Stimulated activated effector memory CD8-positive, alpha-beta T cell treated with anti-CD3 and anti-CD28 coated beads, Interleukin-12 subunit alpha, Interleukin-12 subunit beta, amount 100 ng/mL, for 72 hours (primary cell): ENCODE measurements around the gene AIF1.

ENCODE experiments used
- ATAC-seq: fragments of 150-1000 bp; cut with Tn5 transposase; 2 replicates; pipeline ENCODE4 v1.10.0; 2021
- DNase-seq, 2 donors: peaks; one replicate each; pipeline ENCODE4 v3.0.0; 2021 to 2022; ENCODE audit warnings: low spot score in 2 of 2
- H3K27ac Mint-ChIP-seq: one replicate; pipeline ENCODE4 v1.8.0; 2022; ENCODE audit warnings: mild to moderate bottlenecking, mixed read lengths
- H3K36me3 Mint-ChIP-seq: one replicate; pipeline ENCODE4 v1.8.0; 2022; ENCODE audit warnings: mild to moderate bottlenecking, mixed read lengths
- H3K4me1 Mint-ChIP-seq: one replicate; pipeline ENCODE4 v1.8.0; 2022; ENCODE audit warnings: mixed read lengths
- H3K4me3 Mint-ChIP-seq: one replicate; pipeline ENCODE4 v1.8.0; 2022; ENCODE audit warnings: mild to moderate bottlenecking, mixed read lengths
- H3K9me3 Mint-ChIP-seq: one replicate; pipeline ENCODE4 v1.8.0; 2022; ENCODE audit warnings: mixed read lengths

AIF1 gene

DNA sequence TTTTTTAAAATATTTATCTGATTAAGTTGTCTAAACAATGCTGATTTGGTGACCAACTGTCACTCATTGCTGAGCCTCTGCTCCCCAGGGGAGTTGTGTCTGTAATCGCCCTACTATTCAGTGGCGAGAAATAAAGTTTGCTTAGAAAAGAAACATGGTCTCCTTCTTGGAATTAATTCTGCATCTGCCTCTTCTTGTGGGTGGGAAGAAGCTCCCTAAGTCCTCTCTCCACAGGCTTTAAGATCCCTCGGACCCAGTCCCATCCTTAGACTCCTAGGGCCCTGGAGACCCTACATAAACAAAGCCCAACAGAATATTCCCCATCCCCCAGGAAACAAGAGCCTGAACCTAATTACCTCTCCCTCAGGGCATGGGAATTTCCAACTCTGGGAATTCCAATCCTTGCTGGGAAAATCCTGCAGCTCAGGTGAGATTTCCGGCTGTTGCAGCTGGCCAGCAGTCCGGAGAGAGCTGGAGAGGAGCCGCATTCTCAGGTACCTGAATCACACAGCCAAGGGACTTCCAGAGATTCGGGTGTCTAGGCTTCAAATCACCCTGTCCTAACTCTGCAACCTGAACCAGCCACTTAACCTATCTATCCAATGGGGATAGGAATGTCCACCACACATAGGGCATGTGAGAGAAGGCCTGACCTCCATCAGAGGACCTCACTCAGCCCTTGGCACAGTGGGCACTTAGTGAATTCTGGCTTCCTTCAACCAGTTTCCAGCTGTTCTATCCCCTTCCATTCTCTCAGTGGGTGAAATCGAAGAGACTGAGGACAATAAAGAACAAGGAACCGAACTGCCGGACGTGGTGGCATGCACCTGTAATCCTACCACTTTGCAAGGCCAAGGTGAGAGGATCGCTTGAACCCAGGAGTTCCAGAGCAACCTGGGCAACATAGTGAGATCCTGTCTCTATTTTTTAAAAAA lies 36.6 kb upstream of the AIF1 start:
- peak in 1 of 2 donors; percentile 54 for DNase-seq
- ATAC-seq: no peak
- peak overlapping the region; percentile 98 for H3K27ac Mint-ChIP-seq
- no peaks in the 10 kb centered on the region for H3K9me3 Mint-ChIP-seq
- peak overlapping the region; percentile 97 for H3K4me3 Mint-ChIP-seq
- H3K36me3 Mint-ChIP-seq: peaks cover 85% of the 10 kb centered on the region
- peaks cover 69% of the 10 kb centered on the region for H3K4me1 Mint-ChIP-seq

DNA sequence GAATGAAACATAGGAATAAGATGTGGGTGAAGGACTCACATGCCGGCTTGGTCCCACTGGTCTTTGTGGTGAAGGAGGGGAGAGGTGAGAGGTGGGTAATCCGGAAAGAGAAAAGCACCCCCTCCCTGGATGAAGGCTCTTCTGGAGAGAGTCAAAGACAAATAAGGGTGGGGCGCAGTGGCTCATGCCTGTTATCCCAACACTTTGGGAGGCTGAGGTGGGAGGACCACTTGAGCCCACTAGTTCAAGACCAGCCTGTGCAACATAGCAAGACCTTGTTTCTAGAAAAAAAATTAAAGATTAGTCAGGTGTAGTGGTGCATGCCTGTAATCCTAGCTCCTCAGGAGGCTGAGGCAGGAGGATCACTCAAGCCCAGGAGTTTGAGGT lies 35.9 kb upstream of the AIF1 start:
- ATAC-seq (no peak), DNase-seq (peak in 1 of 2 donors; percentile 61)
- Mint-ChIP-seq H3K4me1 (peaks cover 62% of the 10 kb centered on the region), H3K36me3 (peaks cover 78% of the 10 kb centered on the region), H3K27ac (peak overlapping the region; percentile 98), H3K9me3 (no peaks in the 10 kb centered on the region), H3K4me3 (peak overlapping the region; percentile 97)

DNA sequence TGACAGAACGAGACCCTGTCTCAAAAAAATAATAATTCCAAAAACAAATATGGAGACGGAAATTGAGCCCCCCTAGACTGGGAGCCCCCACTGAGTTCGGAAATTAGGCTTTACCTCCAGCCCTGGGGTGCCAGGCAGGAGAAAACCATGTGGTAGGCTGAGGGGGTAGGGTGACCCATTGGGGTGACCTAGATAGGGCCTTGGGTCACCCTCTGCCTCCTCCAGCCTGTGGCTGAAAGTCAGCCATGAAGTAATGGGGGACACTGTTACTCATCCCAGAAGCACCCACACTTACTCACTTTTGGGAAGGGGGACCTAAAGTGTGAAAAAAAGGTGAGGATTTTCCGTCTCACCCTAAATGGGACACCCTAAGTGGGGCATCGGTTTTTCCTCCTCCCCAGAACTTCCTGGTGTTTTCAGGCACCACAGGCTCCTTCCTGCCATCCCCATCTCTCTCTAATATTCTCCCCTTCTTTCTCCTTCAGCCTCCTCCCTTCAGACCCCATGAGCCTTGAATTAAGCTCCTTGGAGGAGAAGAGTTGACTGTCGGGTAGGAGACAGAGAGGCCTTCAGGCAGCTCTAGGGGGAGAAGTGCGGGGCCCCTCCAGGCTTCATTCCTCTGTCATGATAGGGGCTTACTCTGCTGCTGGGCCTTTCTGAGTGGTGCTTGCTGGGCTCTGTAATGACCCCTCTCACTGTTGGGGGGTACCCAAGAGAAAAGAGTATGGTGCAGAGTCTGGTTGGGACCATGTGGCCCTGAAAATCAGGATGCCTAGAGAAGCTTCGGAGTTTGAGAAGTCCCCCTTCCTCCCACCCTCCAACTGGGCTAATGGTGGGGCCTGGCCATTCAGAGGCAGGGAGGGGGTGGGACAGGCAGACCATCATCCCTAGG lies 35.2 kb upstream of the AIF1 start:
- ATAC-seq: peak; percentile 24
- Mint-ChIP-seq H3K4me3 (peak overlapping the region; percentile 97), H3K27ac (peak overlapping the region; percentile 98), H3K4me1 (peaks cover 55% of the 10 kb centered on the region), H3K9me3 (no peaks in the 10 kb centered on the region), H3K36me3 (peaks cover 71% of the 10 kb centered on the region)
- DNase-seq: peak in 1 of 2 donors; percentile 77

DNA sequence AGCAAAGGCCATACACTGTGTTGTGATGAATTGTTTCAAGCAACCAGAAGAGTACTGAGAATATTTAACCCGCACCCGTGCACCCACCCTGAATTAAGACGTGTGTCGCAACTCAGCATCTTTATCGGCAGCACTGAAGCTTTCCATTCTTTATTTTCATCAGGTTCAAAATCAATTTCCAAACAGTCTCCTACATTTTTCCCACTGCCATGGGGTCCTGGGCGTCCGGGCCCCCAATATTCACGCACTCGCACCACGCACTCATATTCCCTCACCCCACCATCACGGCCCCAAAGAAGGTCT lies 34.6 kb upstream of the AIF1 start:
- peak; percentile 1 for ATAC-seq
- no peaks in the 10 kb centered on the region for H3K9me3 Mint-ChIP-seq
- H3K4me1 Mint-ChIP-seq: peaks cover 52% of the 10 kb centered on the region
- DNase-seq: peak in 1 of 2 donors; percentile 68
- H3K27ac Mint-ChIP-seq: peak overlapping the region; percentile 98
- H3K4me3 Mint-ChIP-seq: peak overlapping the region; percentile 97
- H3K36me3 Mint-ChIP-seq: peaks cover 65% of the 10 kb centered on the region

DNA sequence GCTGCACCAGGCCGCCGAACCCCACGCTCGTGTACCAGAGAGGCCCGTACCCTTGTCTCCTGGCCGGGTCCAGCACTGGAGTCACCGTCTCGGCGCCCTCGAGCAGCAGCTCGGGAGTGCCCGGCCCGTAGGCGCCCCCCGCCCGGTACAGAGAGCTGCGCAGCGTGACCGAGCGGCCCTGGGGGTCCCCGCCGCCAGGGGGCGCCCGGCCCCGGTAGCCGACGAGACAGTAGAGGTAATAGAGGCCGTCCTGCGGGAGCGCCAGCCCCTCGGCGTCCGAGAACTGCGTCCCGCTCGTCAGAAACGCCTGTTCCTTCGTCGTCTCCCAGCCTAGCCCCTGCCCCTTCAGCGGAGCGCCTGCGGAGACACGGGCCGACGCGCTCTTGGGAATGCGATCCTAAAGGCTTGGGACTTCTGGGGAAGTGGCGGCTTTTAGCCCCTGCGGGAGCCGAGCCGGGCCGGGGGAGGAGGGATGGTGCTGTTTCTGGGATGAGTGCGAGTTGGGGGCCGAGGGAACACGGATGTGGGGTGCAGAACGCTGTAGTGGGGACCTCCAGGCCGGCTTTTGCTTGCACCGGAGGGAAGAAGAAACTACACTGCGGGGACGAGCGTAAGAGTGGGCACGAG lies 34.1 kb upstream of the AIF1 start:
- ATAC-seq: peak; percentile 80
- peaks cover 57% of the 10 kb centered on the region for H3K4me1 Mint-ChIP-seq

DNA sequence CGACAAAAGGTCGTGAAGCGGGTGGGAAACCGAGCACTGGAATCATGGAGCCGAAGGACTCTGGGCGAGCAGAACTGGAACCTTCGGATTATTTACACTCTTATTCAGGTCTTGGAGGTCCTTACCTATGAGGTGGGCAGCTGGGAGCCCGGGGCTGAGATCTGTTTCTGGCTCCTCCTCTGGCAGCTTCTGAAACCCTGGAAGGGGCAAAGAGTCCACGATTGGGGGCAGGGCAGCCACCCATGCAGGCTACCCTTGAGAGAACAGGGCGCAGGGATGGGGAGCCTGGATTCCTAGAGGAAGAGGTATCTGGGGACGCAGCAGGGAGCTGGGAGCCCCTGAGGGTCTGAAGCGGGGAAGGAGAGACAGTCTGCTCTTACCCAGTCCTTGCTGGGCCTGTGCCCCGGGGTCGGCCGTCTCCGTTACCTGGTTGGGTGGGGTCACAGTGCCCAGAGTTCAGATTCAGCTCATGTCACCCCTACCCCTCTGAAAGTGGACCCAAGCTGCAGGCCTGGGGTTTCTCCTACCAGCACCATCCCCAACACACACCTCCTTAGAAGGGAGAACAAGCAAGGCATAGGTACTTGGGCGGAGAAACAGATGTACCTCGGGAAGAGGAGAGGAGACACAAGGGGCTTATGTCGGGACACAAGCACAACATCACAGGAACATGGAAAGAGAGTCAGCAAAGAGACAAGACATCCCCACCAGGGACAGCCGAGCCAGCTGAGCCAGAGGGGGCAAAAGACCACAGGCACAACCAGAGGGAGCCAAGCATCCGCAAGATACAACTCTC lies 33.4 kb upstream of the AIF1 start:
- peak overlapping the region; percentile 97 for H3K4me3 Mint-ChIP-seq
- ATAC-seq (no peak), DNase-seq (no peak)
- no peaks in the 10 kb centered on the region for H3K9me3 Mint-ChIP-seq
- H3K27ac Mint-ChIP-seq: peak overlapping the region; percentile 98
- H3K4me1 Mint-ChIP-seq: peaks cover 65% of the 10 kb centered on the region
- H3K36me3 Mint-ChIP-seq: peaks cover 59% of the 10 kb centered on the region

More for the DNA sequence above, 34.1 kb upstream of the AIF1 start:
- H3K9me3 Mint-ChIP-seq: no peaks in the 10 kb centered on the region
- H3K27ac Mint-ChIP-seq: peak overlapping the region; percentile 98
- H3K36me3 Mint-ChIP-seq: peaks cover 65% of the 10 kb centered on the region
- peak overlapping the region; percentile 97 for H3K4me3 Mint-ChIP-seq
- DNase-seq: peak; percentile 94 to 96

DNA sequence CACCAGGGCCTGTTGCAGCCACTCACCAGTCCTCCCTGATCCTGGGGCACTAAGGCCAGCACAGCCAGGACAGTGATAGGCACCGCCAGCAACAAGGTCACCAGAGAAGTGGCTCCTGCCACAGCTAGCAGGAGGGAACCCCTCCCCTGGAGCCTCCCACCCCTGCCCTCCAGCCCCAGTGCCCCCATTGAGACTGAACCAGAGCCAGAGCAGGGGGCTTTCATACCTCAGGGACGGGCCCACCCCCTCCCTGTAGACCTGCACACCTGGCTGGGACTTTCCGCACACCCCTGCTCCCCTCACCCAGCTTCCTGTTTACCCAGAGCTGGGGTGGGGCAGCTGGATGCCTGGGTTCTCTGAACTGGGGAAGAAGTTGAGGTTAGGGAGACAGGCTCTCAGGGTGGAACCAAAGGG lies 32.8 kb upstream of the AIF1 start, which contains the start of gene LTB:
Gene LTB, minus strand, starts transcription at position 195 of the 414 bp plus-strand sequence. Its CDS starts 7 bp downstream, at position 188.
- no peak for DNase-seq
- Mint-ChIP-seq H3K27ac (peak within 1 kb of the TSS; percentile 98), H3K36me3 (peaks cover 59% of the 10 kb centered on the region), H3K4me1 (peaks cover 71% of the 10 kb centered on the region), H3K4me3 (peak within 1 kb of the TSS; percentile 97), H3K9me3 (no peaks in the 10 kb centered on the region)
- no peak for ATAC-seq

DNA sequence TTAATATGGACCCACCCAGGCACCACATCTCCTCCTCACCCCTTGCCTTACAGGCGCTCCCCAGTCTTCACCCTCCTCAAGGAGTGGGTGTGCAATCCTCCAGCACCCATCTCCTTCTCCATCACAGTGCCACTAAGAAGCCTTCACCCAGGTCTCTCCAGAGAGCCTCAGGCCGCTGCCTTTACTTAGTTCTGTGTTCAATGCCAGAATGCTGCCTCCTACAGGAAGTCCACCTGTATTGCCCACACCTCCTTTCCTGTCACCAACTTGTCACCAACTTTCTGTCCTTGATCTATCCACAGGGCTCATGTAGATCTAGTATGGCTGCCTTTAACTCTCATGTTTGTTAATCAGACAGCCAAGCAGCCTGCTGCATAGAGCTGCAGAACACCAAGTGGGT lies 29.5 kb upstream of the AIF1 start:
- peak overlapping the region; percentile 76 for H3K4me3 Mint-ChIP-seq
- peak; percentile 40 for ATAC-seq
- H3K9me3 Mint-ChIP-seq: no peaks in the 10 kb centered on the region
- peak in 1 of 2 donors; percentile 72 for DNase-seq
- peak overlapping the region; percentile 83 for H3K27ac Mint-ChIP-seq
- peaks cover 52% of the 10 kb centered on the region for H3K36me3 Mint-ChIP-seq
- peaks cover 74% of the 10 kb centered on the region for H3K4me1 Mint-ChIP-seq

DNA sequence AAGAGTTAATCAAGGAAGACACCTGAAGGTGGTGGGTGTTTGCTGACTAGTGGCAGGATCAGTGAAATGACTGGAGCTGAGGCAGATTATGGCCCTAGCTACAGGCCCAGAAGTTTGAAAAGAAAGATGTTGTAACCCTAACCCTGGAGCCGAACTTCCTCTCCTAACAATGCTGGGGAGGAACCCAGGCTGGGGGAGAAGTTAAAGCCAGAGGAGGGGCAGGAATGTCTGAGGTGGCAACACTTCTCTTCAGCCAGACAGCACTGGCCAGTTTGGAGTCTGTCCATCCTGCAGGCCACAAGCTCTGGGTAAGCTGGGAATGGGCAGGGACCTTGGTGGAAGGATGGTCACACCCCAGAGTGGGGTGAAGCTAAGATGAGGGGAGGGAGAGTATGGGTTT lies 29.0 kb upstream of the AIF1 start, which contains the start of gene LST1:
Gene LST1, plus strand, starts transcription at position 270 of the 400 bp plus-strand sequence. CDS start 1,023 bp downstream, outside the sequence.
- ATAC-seq (peak; percentile 17), DNase-seq (no peak)
- peak within 1 kb of the TSS; percentile 76 for H3K4me3 Mint-ChIP-seq
- no peaks in the 10 kb centered on the region for H3K9me3 Mint-ChIP-seq
- peaks cover 74% of the 10 kb centered on the region for H3K4me1 Mint-ChIP-seq
- peak within 1 kb of the TSS; percentile 83 for H3K27ac Mint-ChIP-seq
- H3K36me3 Mint-ChIP-seq: peaks cover 47% of the 10 kb centered on the region

DNA sequence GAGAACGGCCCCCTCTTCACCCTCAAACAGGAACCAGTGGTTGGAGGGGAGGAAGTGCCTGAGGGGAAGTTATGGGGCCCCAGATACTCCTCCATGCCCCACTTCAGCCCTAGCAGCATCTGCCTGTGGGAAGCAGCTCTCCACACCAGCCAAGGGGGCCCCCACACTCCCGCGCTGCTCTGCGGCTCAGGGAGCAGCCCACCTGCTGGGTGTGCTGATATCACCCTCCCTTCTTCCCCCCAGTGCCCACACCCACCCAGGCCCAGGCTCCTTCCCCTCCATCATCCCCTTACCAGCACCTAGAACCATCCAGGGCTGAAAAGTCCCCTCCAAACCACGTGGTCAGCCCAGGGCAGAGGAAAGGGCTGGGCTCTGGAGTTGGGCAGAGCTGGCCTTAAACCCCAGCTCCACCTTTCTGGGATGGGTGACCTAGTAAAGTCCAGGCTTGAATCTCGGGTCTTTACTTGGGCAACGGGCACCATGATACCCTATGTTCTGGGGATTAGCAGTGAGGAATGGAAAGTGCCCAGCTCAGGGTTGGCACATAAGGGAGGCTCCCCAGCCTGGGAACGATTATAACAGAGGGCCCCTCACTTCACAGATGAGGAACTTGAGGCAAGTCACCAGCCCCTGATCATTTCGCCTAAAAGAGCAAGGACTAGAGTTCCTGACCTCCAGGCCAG lies 28.3 kb upstream of the AIF1 start:
- Mint-ChIP-seq H3K9me3 (no peaks in the 10 kb centered on the region), H3K36me3 (peaks cover 40% of the 10 kb centered on the region), H3K27ac (peak overlapping the region; percentile 83), H3K4me1 (peaks cover 70% of the 10 kb centered on the region), H3K4me3 (peak overlapping the region; percentile 76)
- peak; percentile 27 for ATAC-seq
- no peak for DNase-seq

DNA sequence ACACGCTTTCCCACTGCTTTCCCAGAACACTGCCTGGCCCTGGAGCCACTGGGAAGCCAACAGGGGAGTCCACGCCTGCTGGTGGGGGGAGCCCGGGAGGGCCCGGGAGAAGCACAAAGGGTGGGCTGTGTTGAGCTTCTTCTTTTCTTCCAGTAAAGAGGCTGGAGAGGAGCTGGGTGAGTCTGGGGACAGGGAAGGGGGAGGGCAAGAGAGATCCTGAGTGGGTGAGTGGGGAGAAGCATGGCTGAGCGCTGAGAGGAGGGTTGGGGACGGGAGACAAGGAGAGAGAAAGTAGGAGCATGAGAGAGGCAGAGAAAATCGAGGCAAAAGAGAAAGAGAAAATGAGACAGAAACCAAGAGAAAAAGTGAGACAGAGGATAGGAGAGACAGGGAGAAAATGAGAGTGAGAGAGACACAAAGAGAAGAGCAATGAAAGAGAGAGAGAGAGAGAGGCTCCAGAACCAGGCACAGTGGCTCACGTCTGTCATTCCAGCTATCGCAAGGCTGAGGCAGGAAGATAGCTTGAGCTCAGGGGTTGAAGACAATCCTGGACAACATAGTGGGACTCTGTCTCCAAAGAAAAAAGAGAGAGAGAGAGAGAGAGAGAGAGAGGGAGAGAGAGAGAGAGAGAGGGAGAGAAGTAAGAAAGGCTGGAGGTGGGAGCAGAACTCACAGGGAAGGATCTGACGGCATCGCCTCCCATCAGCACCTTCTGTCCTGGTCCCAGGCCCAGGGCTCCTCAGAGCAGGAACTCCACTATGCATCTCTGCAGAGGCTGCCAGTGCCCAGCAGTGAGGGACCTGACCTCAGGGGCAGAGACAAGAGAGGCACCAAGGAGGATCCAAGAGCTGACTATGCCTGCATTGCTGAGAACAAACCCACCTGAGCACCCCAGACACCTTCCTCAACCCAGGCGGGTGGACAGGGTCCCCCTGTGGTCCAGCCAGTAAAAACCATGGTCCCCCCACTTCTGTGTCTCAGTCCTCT lies 26.9 kb upstream of the AIF1 start:
- Mint-ChIP-seq H3K36me3 (peaks cover 51% of the 10 kb centered on the region), H3K4me3 (peak overlapping the region; percentile 76), H3K27ac (peak overlapping the region; percentile 83), H3K4me1 (peaks cover 67% of the 10 kb centered on the region), H3K9me3 (no peaks in the 10 kb centered on the region)
- peak; percentile 19 for ATAC-seq
- no peak for DNase-seq

DNA sequence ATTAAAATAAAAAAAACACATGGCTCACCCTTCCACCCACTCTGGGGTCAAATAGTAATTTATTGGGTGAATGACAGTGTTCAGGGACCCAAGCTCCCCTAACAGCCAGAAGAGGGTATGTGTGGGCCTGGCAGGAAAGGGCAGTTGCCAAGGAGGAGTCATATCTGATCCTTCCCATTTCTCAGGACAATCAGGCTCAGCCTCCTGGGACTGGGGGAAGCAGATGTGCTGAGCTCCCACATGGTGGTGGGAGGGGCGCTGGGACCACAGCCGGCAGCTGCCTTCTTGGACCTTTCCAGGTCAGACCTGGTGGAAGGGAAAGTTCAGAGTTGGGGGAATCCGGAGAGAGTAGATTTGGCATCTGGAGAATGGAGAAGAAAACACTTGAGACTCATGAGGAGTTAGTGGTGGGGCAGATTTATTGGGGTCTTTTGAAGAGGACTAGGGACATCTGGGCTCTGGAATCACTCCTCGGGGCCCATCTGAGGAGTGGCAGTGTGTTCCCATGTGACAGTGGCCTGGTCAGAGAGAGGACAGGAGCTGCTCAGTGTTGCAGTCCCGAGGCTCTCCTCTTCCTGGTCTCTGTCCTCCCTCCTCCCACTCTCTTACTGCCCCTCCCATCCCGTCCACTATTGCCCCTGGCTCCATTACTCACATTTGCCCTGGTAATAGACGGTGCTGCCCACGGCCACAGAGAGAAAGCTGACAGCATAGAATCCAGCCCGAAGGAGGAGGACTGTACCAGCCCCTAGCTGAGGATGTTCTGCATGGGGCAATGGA lies 26.0 kb upstream of the AIF1 start:
- peaks cover 60% of the 10 kb centered on the region for H3K36me3 Mint-ChIP-seq
- peak overlapping the region; percentile 91 for H3K27ac Mint-ChIP-seq
- H3K4me3 Mint-ChIP-seq: peak overlapping the region; percentile 76
- no peaks in the 10 kb centered on the region for H3K9me3 Mint-ChIP-seq
- DNase-seq: no peak
- peak; percentile 14 for ATAC-seq
- H3K4me1 Mint-ChIP-seq: peaks cover 73% of the 10 kb centered on the region
